Trophoblast cell (in vitro differentiated cells and primary cell): ENCODE data around the gene CLINT1.

ENCODE experiments used
- DNase-seq, 2 donors: peaks; one replicate each; pipeline ENCODE4 v3.0.0-alpha.2; 2016
- H2AFZ ChIP-seq: 2 replicates; pipeline ENCODE4 v1.6.1; 2013; ENCODE audit warnings: low read length, moderate library complexity, mild to moderate bottlenecking; ENCODE audit not compliant: insufficient read depth, poor library complexity
- H2AK5ac ChIP-seq: 2 replicates; pipeline ENCODE4 v1.6.1; 2013; ENCODE audit warnings: mild to moderate bottlenecking, low read length
- H2BK120ac ChIP-seq: 2 replicates; pipeline ENCODE4 v1.6.1; 2013; ENCODE audit warnings: low read length, mild to moderate bottlenecking, moderate library complexity; ENCODE audit not compliant: insufficient read depth, poor library complexity
- H2BK12ac ChIP-seq: 2 replicates; pipeline ENCODE4 v1.6.1; 2013; ENCODE audit warnings: mild to moderate bottlenecking, low read length, moderate library complexity
- H2BK5ac ChIP-seq: 2 replicates; pipeline ENCODE4 v1.6.1; 2013; ENCODE audit warnings: low read length, low read depth, moderate library complexity, mild to moderate bottlenecking; ENCODE audit not compliant: poor library complexity
- H3K14ac ChIP-seq: 2 replicates; pipeline ENCODE4 v1.6.1; 2013; ENCODE audit warnings: mild to moderate bottlenecking, low read length
- H3K18ac ChIP-seq: 2 replicates; pipeline ENCODE4 v1.6.1; 2013; ENCODE audit warnings: mild to moderate bottlenecking, low read length
- H3K23ac ChIP-seq: 2 replicates; pipeline ENCODE4 v1.6.1; 2013; ENCODE audit warnings: low read length
- H3K27ac ChIP-seq: 2 replicates; pipeline ENCODE4 v1.5.1; 2013; ENCODE audit warnings: low read depth, mild to moderate bottlenecking, inconsistent platforms, low read length, moderate library complexity
- H3K27me3 ChIP-seq: 2 replicates; pipeline ENCODE4 v1.6.1; 2013; ENCODE audit warnings: inconsistent platforms, mild to moderate bottlenecking, low read length, moderate library complexity; ENCODE audit not compliant: insufficient read depth
- H3K36me3 ChIP-seq, 2 experiments: 1 replicate in 1 of 2; 2 replicates in 1 of 2; pipeline ENCODE4 v1.6.1; 2013; ENCODE audit warnings: low read length in 2 of 2, mild to moderate bottlenecking in 2 of 2, moderate library complexity in 1 of 2; ENCODE audit not compliant: insufficient read depth in 2 of 2, control insufficient read depth in 1 of 2
- H3K4ac ChIP-seq: 2 replicates; pipeline ENCODE4 v1.6.1; 2013; ENCODE audit warnings: low read depth, mild to moderate bottlenecking, low read length, moderate library complexity
- H3K4me1 ChIP-seq, 2 experiments: 1 replicate in 1 of 2; 2 replicates in 1 of 2; pipeline ENCODE4 v1.6.1; 2013; ENCODE audit warnings: low read length in 2 of 2, mild to moderate bottlenecking in 2 of 2, moderate library complexity in 1 of 2; ENCODE audit not compliant: insufficient read depth in 2 of 2, control insufficient read depth in 1 of 2
- H3K4me2 ChIP-seq: 2 replicates; pipeline ENCODE4 v1.6.1; 2013; ENCODE audit warnings: inconsistent platforms, mild to moderate bottlenecking, low read length, moderate library complexity
- H3K4me3 ChIP-seq: 2 replicates; pipeline ENCODE4 v1.5.1; 2013; ENCODE audit warnings: mild to moderate bottlenecking, low read depth, low read length, inconsistent platforms
- H3K79me1 ChIP-seq: one replicate; pipeline ENCODE4 v1.6.1; 2013; ENCODE audit warnings: low read length
- H3K79me2 ChIP-seq: 2 replicates; pipeline ENCODE4 v1.6.1; 2013; ENCODE audit warnings: low read length, mild to moderate bottlenecking; ENCODE audit not compliant: control insufficient read depth, insufficient read depth, poor library complexity
- H3K9ac ChIP-seq: 2 replicates; pipeline ENCODE4 v1.6.1; 2013; ENCODE audit warnings: mild to moderate bottlenecking, low read length
- H3K9me3 ChIP-seq: 2 replicates; pipeline ENCODE4 v1.6.1; 2013; ENCODE audit warnings: low read depth, mild to moderate bottlenecking, control low read depth, inconsistent platforms, low read length; ENCODE audit not compliant: insufficient read depth
- H4K12ac ChIP-seq: 2 replicates; pipeline ENCODE4 v1.6.1; 2013; ENCODE audit warnings: low read depth, mild to moderate bottlenecking, low read length, moderate library complexity
- H4K8ac ChIP-seq: 2 replicates; pipeline ENCODE4 v1.6.1; 2013; ENCODE audit warnings: low read depth, mild to moderate bottlenecking, low read length, moderate library complexity
- H4K91ac ChIP-seq: one replicate; pipeline ENCODE4 v1.6.1; 2013; ENCODE audit warnings: low read depth, mild to moderate bottlenecking, low read length, moderate library complexity
- WGBS: extraction: QIAGEN DNeasy Blood & Tissue Kit; methylation state at CpG from one replicate; pipeline ENCODE4 v1.1.7; 2013; ENCODE audit warnings: missing lambda C conversion rate; ENCODE audit not compliant: insufficient read length, insufficient coverage; ENCODE audit errors: extremely low coverage; 5-methylcytosine and 5-hydroxymethylcytosine counted together

CLINT1 gene

GRCh38 chr5:157867751-157868387 lies 8.9 kb upstream of the CLINT1 start:
- Histone ChIP-seq H2BK5ac (peak overlapping the region; percentile 28), H2BK12ac (peak overlapping the region; percentile 35), H3K4me3 (no peak overlapping the region), H4K8ac (no peak overlapping the region), H2AFZ (no peak overlapping the region), H3K27ac (no peak overlapping the region), H3K23ac (no peak overlapping the region), H2AK5ac (no peak overlapping the region), H4K12ac (no peak overlapping the region), H3K36me3 (no peaks in the 10 kb centered on the region), H3K9me3 (peaks cover 4% of the 10 kb centered on the region), H3K79me1 (peaks cover 2% of the 10 kb centered on the region), H3K27me3 (no peaks in the 10 kb centered on the region), H4K91ac (peak overlapping the region; percentile 51), H2BK120ac (peak overlapping the region; percentile 33), H3K79me2 (no peaks in the 10 kb centered on the region), H3K4ac (no peak overlapping the region), H3K18ac (no peak overlapping the region), H3K14ac (no peak overlapping the region), H3K4me2 (no peak overlapping the region), H3K4me1 (peaks cover 8 to 10% of the 10 kb centered on the region in 2 experiments), H3K9ac (no peak overlapping the region)
- no peak for DNase-seq
- no CpG with 5 or more reads among the region's 4 CpGs for WGBS

- Histone ChIP-seq H3K4ac (no peak overlapping the region), H3K18ac (no peak overlapping the region), H2BK12ac (peak overlapping the region; percentile 87), H4K8ac (peak overlapping the region; percentile 33), H3K79me1 (peaks cover 2% of the 10 kb centered on the region), H2BK120ac (no peak overlapping the region), H3K4me3 (no peak overlapping the region), H3K36me3 (no peaks in the 10 kb centered on the region), H3K23ac (no peak overlapping the region), H4K91ac (peak overlapping the region; percentile 63), H3K14ac (no peak overlapping the region), H3K27ac (peak overlapping the region; percentile 67), H3K4me2 (no peak overlapping the region), H3K9me3 (peaks cover 4% of the 10 kb centered on the region), H3K4me1 (peaks cover 8 to 10% of the 10 kb centered on the region in 2 experiments), H2AK5ac (no peak overlapping the region), H2BK5ac (peak overlapping the region; percentile 60), H3K9ac (no peak overlapping the region), H3K79me2 (no peaks in the 10 kb centered on the region), H2AFZ (no peak overlapping the region), H3K27me3 (no peaks in the 10 kb centered on the region), H4K12ac (no peak overlapping the region)
- no CpG with 5 or more reads among the region's 2 CpGs for WGBS
- DNase-seq, result no peak
Observed at GRCh38 chr5:157866536-157866935, 7.6 kb upstream of the CLINT1 start.

- Histone ChIP-seq H2BK120ac (no peak overlapping the region), H3K9me3 (peaks cover 4% of the 10 kb centered on the region), H3K4me2 (no peak overlapping the region), H2AFZ (no peak overlapping the region), H4K8ac (no peak overlapping the region), H3K18ac (no peak overlapping the region), H3K4me1 (peaks cover 13% of the 10 kb centered on the region in 2 experiments), H3K14ac (no peak overlapping the region), H3K36me3 (no peaks in the 10 kb centered on the region), H3K27ac (no peak overlapping the region), H3K4me3 (no peak overlapping the region), H3K79me1 (peaks cover 2% of the 10 kb centered on the region), H3K79me2 (no peaks in the 10 kb centered on the region), H3K4ac (no peak overlapping the region), H2BK5ac (no peak overlapping the region), H3K23ac (no peak overlapping the region), H2BK12ac (no peak overlapping the region), H3K27me3 (no peaks in the 10 kb centered on the region), H4K91ac (no peak overlapping the region), H2AK5ac (no peak overlapping the region), H3K9ac (no peak overlapping the region), H4K12ac (no peak overlapping the region)
- no CpG with 5 or more reads among the region's 4 CpGs for WGBS
- no peak for DNase-seq
Observed at GRCh38 chr5:157865781-157866180, 6.8 kb upstream of the CLINT1 start.

- Histone ChIP-seq H2BK5ac (no peak overlapping the region), H3K36me3 (no peaks in the 10 kb centered on the region), H3K18ac (no peak overlapping the region), H3K79me1 (peaks cover 4% of the 10 kb centered on the region), H3K27me3 (no peaks in the 10 kb centered on the region), H3K27ac (no peak overlapping the region), H4K91ac (no peak overlapping the region), H3K9me3 (no peaks in the 10 kb centered on the region), H2AFZ (no peak overlapping the region), H3K4ac (no peak overlapping the region), H3K23ac (no peak overlapping the region), H4K12ac (no peak overlapping the region), H3K9ac (no peak overlapping the region), H3K4me1 (peaks cover 13% of the 10 kb centered on the region in 2 experiments), H3K79me2 (no peaks in the 10 kb centered on the region), H2BK120ac (peak overlapping the region; percentile 1), H2AK5ac (no peak overlapping the region), H2BK12ac (no peak overlapping the region), H3K14ac (no peak overlapping the region), H3K4me3 (no peak overlapping the region), H3K4me2 (no peak overlapping the region), H4K8ac (no peak overlapping the region)
- no CpG with 5 or more reads among the region's 4 CpGs for WGBS
- DNase-seq, result no peak
Observed at GRCh38 chr5:157864067-157864466, 5.1 kb upstream of the CLINT1 start.
